Activated naive CD8-positive, alpha-beta T cell (primary cell): ENCODE data around the gene CLDN19.

Source experiments
- H3K27ac Mint-ChIP-seq: one replicate; pipeline ENCODE4 v1.8.0; 2021; ENCODE audit warnings: mixed read lengths
- H3K27me3 Mint-ChIP-seq: one replicate; pipeline ENCODE4 v1.8.0; 2021; ENCODE audit warnings: mixed read lengths
- H3K36me3 Mint-ChIP-seq: one replicate; pipeline ENCODE4 v1.8.0; 2021; ENCODE audit warnings: mixed read lengths
- H3K4me1 Mint-ChIP-seq: one replicate; pipeline ENCODE4 v1.8.0; 2021; ENCODE audit warnings: low read depth, mixed read lengths
- H3K4me3 Mint-ChIP-seq: one replicate; pipeline ENCODE4 v1.8.0; 2021; ENCODE audit warnings: mild to moderate bottlenecking, mixed read lengths
- H3K9me3 Mint-ChIP-seq: one replicate; pipeline ENCODE4 v1.8.0; 2021; ENCODE audit warnings: low read depth, mixed read lengths

CLDN19 gene

DNA sequence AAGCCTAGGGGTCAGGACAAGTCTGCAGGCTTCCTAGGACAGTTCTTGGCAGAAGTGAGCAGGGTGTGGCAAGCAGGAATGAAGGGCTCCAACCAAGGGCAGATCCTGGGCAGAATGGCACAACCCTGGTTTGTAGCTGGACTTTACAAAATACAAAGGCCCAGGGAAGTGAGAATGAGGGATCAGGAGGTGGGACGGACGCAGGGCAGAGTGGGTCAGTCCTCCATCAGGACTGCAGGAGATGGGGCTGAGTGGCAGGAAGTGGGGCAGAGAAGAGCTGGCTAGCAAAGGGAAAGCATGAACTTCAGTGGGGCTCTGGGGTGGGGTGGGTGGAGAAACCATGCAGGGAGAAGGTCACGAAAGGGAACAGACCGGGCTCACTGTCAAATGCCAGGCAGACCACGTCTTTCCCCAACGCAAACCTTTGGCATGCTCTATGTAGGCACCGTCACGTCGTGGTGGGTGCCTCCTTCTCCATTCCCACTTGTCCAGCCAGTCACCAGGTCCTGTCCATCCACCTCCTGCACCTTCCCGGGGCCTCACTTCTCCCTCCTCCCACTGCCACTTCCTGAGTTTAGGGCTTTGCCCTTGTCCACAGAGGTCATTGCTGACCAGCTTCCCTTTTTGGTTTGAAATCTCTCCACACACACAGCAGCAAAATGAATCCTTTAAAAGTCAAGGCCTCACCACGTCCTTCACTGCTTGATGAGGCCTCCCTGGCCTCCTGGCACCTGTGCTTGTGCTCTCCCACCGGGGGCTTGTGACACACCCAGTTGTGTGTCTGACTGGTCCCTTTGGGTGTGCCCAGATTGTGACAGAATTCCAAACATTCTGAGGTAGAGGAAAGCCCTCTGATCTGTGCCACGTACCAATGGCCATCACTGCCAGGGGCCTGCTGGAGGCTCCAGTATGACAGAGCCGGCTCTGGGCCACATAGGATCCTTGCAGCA is 8.7 kb upstream of the CLDN19 start:
- H3K27me3 Mint-ChIP-seq = no peaks in the 10 kb centered on the region
- H3K9me3 Mint-ChIP-seq = no peaks in the 10 kb centered on the region
- no peak overlapping the region for H3K27ac Mint-ChIP-seq
- H3K4me3 Mint-ChIP-seq = no peak overlapping the region
- H3K4me1 Mint-ChIP-seq = peaks cover 1% of the 10 kb centered on the region
- peaks cover 22% of the 10 kb centered on the region for H3K36me3 Mint-ChIP-seq

DNA sequence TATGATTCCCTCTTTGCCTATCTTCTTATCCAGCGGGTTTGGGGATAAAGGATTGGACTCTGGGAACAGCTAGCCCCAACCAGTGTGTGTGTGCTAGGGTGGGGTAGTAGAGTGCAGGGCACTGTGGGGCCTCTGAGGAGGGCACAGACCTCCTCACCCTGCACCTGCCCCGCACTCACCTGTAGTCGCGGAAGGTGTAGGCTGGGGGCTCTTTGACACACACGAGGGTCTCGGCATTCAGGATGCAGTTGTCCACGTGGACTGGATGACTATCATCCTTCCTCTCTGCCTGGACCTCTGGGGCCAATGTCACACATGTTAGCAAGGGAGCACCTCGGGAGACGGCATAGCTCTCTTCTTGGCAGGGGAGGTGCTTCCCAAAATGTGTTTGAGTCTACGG is 8.0 kb upstream of the CLDN19 start:
- Mint-ChIP-seq H3K4me3 (no peak overlapping the region), H3K9me3 (no peaks in the 10 kb centered on the region), H3K27me3 (no peaks in the 10 kb centered on the region), H3K27ac (no peak overlapping the region), H3K36me3 (peaks cover 20% of the 10 kb centered on the region), H3K4me1 (no peaks in the 10 kb centered on the region)

DNA sequence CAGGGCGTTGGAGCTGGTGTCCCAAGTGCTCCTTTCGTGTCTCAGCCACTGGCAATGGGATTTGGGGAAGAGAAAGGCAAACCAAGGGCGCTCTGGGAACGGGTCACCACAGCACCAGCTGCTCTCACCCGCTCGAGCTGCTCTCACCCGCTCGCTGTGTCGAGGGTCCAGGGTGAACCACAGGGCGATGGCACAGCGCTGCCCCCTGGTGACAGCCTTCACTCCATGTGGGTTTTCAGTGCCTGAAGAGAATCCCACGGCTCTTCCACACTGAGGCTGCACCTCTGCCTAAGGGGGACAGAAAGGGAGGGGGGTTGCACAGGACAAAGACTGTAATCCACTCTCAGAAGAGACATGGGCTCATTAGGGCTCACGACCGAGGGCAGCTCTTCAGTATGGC is 7.1 kb upstream of the CLDN19 start:
- Mint-ChIP-seq H3K36me3 (peaks cover 12% of the 10 kb centered on the region), H3K27ac (no peak overlapping the region), H3K4me1 (no peaks in the 10 kb centered on the region), H3K9me3 (no peaks in the 10 kb centered on the region), H3K27me3 (no peaks in the 10 kb centered on the region), H3K4me3 (no peak overlapping the region)

DNA sequence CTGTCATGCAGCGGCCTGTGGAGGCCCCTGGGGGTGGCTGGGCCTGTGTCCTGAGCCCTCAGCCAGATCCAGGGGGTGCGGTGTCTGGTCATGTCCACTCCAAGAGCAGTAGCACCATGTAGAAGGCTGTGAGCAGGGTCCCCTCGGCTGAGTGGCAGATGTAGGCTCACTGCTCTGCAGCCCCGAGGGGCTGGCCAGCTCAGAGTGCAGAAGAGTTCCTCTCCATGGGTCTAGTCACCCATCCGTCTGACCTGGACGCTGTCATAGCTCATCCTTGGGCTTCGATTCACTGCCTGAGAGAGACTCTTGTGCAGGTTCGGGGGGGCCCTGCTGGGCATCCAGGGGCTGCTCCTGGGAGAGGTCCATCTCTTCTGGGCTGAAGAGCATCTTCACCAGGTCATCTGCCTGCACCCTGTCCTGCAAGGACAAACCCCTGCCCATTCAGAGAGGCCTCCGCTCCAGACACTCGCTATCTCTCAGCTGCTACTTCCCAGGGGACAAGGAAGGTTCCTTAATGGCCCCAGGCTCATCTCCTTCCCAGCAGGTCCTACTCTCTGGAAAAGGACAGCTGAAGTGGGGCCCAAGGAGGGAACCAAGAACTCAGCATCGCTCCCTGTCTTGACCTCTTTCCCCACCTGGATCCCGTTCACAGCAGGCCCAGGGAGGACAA is 6.5 kb upstream of the CLDN19 start:
- no peaks in the 10 kb centered on the region for H3K27me3 Mint-ChIP-seq

DNA sequence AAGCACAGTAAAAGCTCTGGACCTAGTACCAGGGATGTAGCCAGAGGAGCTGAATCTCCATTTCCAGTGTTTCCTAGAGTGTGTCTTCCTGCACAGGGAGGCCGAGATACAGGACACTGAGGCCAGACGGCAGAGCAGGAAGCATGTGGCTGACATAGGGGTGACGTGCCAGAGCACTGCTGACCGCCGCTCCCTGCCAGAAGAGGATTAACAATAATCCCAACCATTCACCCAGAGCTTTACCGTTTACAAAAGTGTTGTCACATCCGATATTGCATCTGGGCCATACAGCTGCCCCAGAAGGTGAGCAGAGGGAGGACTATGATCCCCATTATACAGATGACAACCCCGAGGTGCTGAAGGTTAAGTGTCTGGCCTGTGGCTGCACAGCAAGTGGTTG is 5.8 kb upstream of the CLDN19 start:
- H3K27ac Mint-ChIP-seq = no peak overlapping the region
- H3K36me3 Mint-ChIP-seq = peaks cover 5% of the 10 kb centered on the region
- H3K9me3 Mint-ChIP-seq = no peaks in the 10 kb centered on the region
- no peaks in the 10 kb centered on the region for H3K27me3 Mint-ChIP-seq
- H3K4me3 Mint-ChIP-seq = no peak overlapping the region
- H3K4me1 Mint-ChIP-seq = no peaks in the 10 kb centered on the region

More for the DNA sequence above, 6.5 kb upstream of the CLDN19 start:
- no peak overlapping the region for H3K27ac Mint-ChIP-seq
- H3K4me1 Mint-ChIP-seq = no peaks in the 10 kb centered on the region
- no peak overlapping the region for H3K4me3 Mint-ChIP-seq
- H3K36me3 Mint-ChIP-seq = peaks cover 6% of the 10 kb centered on the region
- H3K9me3 Mint-ChIP-seq = no peaks in the 10 kb centered on the region

DNA sequence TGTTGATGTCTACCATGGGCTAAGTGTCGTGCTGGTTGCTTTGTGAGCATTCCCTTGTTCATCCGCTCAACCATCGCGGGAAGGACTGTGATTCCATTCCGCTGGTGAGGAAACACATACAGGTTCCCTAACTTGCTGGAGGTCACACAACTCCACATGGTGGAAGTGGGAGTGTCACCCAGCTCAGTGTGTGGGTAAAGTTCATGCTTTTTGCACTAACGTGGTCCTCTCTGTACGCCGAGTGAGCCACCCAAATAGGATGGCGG is 4.0 kb upstream of the CLDN19 start:
- Mint-ChIP-seq H3K27me3 (no peaks in the 10 kb centered on the region), H3K4me1 (no peaks in the 10 kb centered on the region), H3K27ac (no peak overlapping the region), H3K4me3 (no peak overlapping the region), H3K36me3 (no peaks in the 10 kb centered on the region), H3K9me3 (no peaks in the 10 kb centered on the region)

DNA sequence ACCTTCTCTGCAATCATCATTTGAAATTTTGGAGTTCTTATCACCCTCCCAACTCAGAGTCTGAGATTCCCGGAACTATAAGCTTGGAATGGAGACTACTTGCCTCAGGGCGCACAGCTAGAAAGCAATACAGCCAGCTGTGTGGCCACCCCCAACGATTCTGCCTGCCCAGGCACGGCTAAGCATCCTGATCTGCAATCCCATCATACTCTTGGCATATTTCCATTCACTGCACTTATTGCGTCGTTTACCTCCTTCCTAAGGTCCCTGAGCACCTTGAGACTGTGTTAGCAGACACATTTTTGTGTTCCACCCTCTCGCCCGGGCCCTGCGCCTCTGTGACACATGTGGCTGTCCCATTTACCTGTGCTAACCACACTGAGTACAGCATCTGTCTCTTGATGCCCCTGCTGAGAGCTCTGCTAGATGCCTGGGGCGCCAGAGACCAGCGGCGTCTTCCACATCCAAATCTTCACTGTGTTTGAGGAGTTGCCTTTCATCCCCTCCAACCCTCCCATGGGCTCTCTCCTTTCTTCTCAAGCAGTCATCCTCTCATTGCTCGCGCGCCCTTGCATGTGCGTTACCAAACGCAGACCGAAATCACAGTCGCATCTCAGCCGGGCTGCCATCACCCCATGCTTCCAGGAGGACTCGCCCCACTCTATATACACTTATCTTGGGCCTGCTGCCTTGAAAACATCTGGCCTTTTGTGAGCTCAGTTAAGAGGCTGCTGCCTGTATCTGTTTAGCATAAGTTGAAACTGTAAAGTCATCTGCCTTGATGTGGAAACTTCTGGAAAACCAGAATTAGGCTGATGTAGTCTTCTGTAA is 3.5 kb upstream of the CLDN19 start:
- no peak overlapping the region for H3K27ac Mint-ChIP-seq
- no peaks in the 10 kb centered on the region for H3K27me3 Mint-ChIP-seq
- H3K9me3 Mint-ChIP-seq = no peaks in the 10 kb centered on the region
- no peaks in the 10 kb centered on the region for H3K36me3 Mint-ChIP-seq
- no peaks in the 10 kb centered on the region for H3K4me1 Mint-ChIP-seq
- H3K4me3 Mint-ChIP-seq = no peak overlapping the region

DNA sequence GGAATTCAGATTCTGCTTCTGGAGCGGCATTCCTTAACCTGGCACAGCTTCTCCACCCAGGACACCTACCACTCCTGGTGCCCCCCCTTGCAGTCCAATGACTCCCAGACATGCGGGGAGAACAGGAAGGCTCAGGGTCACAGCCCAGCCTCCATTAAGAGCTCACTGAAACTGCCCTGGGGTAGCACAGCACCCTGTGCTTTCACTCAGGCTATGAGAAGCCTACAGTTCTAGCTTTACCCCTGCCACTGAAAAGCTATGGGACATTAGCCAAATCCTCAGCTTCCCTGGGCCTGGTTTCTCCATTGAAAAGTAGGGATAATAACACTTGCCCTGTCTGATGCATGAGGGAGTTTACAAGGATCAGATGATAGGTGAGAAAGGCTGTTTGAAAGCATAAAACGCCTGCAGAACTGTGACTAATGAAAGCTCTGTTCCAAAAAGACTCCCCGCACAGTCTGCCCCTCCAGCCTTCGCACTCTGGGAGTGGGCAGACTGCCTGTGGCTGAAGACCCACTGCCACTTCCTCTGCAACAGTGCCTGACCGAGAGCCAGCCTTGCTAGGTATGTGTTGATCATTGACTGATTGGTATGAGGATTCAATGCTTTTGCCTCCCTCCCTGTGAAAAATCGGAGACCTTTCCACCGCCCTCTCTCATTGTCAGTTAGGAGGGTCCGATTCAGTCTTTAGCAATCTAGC is 2.7 kb upstream of the CLDN19 start:
- H3K27me3 Mint-ChIP-seq = no peaks in the 10 kb centered on the region
- H3K4me1 Mint-ChIP-seq = no peaks in the 10 kb centered on the region
- no peaks in the 10 kb centered on the region for H3K36me3 Mint-ChIP-seq
- H3K27ac Mint-ChIP-seq = no peak overlapping the region
- no peaks in the 10 kb centered on the region for H3K9me3 Mint-ChIP-seq
- no peak overlapping the region for H3K4me3 Mint-ChIP-seq

DNA sequence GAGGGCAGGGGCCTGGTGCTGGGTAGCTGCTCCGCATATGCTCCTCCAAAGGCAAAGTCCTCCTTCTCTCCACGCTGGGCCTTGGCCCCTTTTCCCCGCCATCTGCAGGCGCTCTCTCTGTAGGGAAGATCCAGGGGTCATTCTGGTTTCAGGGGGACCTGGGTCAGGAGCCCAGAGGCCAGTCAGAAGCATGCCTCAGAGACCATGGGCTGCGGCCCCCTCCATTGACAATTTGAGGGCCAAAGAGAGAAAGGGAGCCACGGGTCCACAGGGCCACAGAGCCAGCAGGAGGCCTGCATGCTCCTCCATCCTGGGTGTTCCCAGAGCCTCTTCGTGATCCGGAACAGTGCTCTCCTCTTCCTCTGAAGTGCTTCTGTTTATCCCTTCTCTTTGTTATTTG is 2.1 kb upstream of the CLDN19 start:
- Mint-ChIP-seq H3K27me3 (no peaks in the 10 kb centered on the region), H3K27ac (no peak overlapping the region), H3K9me3 (no peaks in the 10 kb centered on the region), H3K36me3 (no peaks in the 10 kb centered on the region), H3K4me3 (no peak overlapping the region), H3K4me1 (peaks cover 3% of the 10 kb centered on the region)

DNA sequence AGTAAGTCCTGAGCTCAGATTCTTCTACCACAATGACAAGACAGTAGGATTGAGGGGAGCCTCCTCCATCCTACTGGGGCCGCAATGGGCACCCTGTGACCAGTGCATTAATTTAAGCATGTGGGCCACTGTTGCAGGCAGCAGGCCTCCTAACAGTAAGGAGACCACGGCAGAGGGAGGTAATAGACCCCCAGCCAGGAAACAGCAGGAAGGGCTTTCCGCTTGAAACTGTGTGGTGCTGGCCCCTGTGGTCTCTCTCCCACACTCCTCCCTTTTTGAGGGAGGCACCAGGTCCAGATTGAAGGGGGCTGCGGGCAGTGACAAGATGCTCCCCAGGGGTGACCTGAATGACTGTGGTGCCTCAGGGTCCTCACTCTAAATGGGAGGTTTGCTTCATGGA is 1.7 kb upstream of the CLDN19 start:
- Mint-ChIP-seq H3K36me3 (no peaks in the 10 kb centered on the region), H3K4me1 (peaks cover 7% of the 10 kb centered on the region), H3K9me3 (no peaks in the 10 kb centered on the region), H3K4me3 (no peak overlapping the region), H3K27me3 (no peaks in the 10 kb centered on the region), H3K27ac (no peak overlapping the region)

DNA sequence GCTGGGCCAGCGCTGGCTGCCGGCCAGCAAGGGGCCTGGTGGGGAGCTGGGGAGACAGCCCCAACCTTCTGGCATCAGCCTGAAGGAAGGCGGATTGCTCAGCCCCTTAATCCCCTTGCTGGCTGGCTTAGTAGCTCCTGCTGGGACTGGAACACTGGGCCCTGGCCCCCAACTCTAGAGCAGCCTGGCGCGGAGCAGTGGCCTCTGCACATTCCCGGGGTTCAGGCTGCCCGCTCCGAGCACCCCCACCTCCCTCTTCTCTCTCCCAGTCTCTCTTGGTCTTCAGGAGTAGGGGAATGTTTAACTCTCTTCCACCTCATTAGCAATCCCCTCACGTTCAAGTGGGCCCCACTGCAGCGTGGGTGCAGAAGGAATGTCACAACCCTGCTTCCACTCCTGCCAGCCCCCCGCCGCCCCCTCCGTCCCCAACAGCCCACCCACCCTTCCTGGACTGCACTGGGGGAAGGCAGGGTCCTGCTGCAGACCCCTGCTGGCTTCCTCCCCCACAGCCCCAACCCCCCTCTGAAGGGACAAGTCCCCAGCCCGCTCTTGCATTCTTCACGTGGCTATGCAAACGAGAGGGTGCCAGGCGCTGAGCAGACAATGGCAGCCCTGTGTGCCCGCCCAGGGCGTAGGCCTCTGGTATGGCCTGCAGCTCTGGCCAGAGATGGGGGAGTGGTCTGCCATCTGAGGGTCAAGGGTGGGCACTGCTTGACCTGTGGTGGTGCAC is 980 bp upstream of the CLDN19 start:
- H3K27ac Mint-ChIP-seq = no peak overlapping the region

DNA sequence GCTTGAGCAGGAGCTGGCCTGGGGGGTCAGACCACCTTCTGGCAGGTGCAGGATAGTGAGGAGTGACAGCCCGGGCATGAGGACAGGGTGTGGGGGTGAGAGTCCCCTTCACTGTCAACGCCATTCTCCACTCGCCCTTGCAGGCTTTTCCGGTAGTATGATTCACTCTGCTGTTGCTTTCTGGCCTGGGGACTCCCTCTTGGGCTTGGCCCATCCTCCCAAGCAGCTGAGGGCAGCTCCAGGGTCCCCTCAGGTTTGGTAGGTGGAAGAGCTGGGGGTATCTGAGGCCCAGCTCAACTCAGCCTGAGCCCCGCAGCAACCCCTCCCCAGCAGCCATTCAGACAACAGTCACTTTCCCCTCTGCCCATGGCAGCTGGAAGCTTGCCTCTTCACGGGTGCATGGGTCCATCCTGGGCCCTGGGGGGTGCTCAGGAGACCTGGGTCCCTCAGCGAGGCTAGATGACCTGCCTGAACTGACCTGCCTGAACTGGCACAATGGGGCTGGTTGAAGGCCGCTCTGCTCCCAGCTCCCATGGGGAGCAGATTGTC is 1.3 kb downstream of the CLDN19 start:
- H3K36me3 Mint-ChIP-seq = no peaks in the 10 kb centered on the region
- no peak overlapping the region for H3K27ac Mint-ChIP-seq
- H3K4me3 Mint-ChIP-seq = no peak overlapping the region
- no peaks in the 10 kb centered on the region for H3K27me3 Mint-ChIP-seq
- peaks cover 9% of the 10 kb centered on the region for H3K4me1 Mint-ChIP-seq
- H3K9me3 Mint-ChIP-seq = no peaks in the 10 kb centered on the region

More for the DNA sequence above, 980 bp upstream of the CLDN19 start:
- no peaks in the 10 kb centered on the region for H3K36me3 Mint-ChIP-seq
- H3K4me3 Mint-ChIP-seq = no peak overlapping the region
- no peaks in the 10 kb centered on the region for H3K9me3 Mint-ChIP-seq
- no peaks in the 10 kb centered on the region for H3K27me3 Mint-ChIP-seq
- peaks cover 9% of the 10 kb centered on the region for H3K4me1 Mint-ChIP-seq

DNA sequence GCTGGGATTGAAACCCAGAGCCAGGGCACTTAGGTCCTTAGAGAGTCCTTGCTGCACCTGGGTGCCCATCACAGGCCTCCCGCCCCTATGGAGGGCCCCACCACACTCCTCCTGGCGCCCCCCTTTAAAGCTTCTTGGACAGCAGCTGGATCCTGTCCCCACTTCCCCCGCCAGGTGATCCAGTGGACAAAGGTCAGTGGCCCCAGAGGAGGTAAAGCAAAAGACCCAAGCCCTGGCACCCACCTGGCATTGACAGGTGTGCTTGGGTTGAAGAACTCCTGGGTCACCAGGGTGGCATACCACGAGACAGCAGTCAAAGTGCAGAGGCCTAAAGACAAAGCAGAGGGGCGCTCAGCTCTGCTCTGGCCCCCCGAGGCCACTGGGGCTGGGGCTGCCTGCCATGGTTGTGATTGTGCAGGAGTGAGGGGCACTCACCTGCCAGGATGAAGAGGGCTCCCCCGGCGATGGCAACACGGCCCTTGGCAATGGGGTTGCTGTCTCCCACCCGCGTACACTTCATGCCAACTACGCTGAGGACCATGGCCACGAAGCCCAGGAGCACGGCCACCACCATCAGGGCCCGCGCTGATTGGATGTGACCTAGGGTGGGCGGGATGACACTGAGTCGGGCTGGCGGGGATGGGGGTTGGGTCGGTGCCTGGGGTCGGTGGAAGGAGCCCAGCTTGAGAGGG is 1.9 kb downstream of the CLDN19 start:
- no peaks in the 10 kb centered on the region for H3K9me3 Mint-ChIP-seq
- H3K4me1 Mint-ChIP-seq = peaks cover 9% of the 10 kb centered on the region
- no peaks in the 10 kb centered on the region for H3K27me3 Mint-ChIP-seq
- H3K4me3 Mint-ChIP-seq = no peak overlapping the region
- no peaks in the 10 kb centered on the region for H3K36me3 Mint-ChIP-seq
- no peak overlapping the region for H3K27ac Mint-ChIP-seq
